Measurements from ENCODE around the gene ITGAD. TPM values are rescaled to one million over a fixed set of nuclear protein-coding genes. Genes with fewer than 3 reads are reported as not detected.
"Not testable (repeated sequence)": the region's sequence is repeated elsewhere in the genome, so short reads cannot be mapped to it uniquely, and the experiment has no call there.

ITGAD gene
- total RNA-seq, 1 experiment from 2014 or later, result not detected

DNA sequence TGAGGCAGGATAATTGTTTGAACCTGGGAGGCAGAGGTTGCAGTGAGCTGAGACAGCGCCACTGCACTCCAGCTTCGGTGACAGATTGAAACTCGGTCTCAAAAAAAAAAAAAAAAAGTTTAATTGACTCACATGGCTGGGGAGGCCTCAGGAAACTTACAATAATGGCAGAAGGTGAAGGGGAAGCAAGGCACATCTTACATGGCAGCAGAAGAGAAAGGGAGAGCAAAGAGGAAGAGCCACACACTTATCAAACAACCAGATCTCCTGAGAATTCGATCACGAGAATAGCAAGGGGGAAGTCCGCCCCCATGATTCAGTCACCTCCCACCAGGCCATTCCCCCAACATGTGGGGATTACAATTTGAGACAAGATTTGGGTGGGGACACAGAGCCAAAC, 52.8 kb downstream of the ITGAD start:
- not testable (repeated sequence) for H3K36me3 ChIP-seq (replicated peaks; ENCODE audit: control insufficient read depth, insufficient read depth, low read length); H3K4me3 ChIP-seq (ENCODE audit: insufficient read depth, low read depth, low read length); DNase-seq; H3K27me3 ChIP-seq (ENCODE audit: control insufficient read depth, insufficient read depth, low read length)

DNA sequence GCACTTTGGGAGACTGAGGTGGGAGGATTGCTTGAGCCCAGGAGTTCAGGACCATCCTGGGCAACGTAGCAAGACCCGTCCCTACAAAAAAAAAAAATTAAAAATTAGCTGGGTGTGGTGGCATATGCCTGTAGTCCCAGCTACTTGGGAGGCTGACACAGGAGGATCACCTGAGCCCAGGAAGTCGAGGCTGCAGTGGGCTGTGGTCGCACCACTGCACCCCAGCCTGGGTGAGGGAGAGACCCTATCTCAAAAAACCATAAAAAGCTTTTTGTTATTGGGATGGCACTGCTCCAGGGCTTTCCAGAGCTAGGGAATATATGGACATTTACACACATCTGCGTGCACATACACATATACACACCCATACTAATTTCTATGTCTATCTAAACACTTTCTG, 58.1 kb downstream of the ITGAD start:
- no peaks in the 10 kb centered on the region for H3K27me3 ChIP-seq (ENCODE audit: control insufficient read depth, insufficient read depth, low read length)
- no peak for DNase-seq
- H3K4me3 ChIP-seq (ENCODE audit: insufficient read depth, low read depth, low read length), result no peak overlapping the region
- no peaks in the 10 kb centered on the region for H3K36me3 ChIP-seq (replicated peaks; ENCODE audit: control insufficient read depth, insufficient read depth, low read length)

DNA sequence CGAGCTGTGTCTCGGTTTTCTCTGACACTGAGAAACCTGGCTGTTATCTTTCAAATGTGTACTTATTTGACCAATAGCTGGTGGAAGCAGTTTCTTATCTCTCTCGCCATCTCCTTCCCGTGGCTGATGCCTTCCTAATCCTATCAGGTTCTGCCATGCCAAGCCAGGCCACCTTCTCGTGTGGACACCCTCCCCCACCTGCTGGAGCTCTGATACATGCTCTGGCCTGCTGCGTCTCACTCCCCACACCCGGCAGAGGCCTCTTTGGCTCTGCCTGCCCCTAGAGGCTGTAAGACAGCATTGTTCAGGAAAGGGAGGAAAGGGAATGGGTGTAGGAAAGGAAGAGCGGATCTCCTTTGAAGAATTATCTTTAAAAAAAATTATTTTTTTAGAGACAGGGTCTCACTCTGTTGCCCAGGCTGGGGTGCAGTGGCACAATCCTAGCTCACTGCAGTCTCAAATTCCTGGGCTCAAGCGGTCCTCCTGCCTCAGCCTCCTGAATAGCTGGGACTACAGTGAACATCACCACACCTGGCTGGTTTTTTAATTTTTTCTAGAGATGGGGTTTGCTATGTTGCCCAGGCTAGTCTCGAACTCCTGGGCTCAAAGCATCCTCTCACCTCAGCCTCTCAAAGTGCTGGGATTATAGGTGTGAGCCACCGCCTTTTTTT, 58.7 kb downstream of the ITGAD start:
- Histone ChIP-seq H3K36me3 (replicated peaks; ENCODE audit: control insufficient read depth, insufficient read depth, low read length) (no peaks in the 10 kb centered on the region), H3K27me3 (ENCODE audit: control insufficient read depth, insufficient read depth, low read length) (no peaks in the 10 kb centered on the region), H3K4me3 (ENCODE audit: insufficient read depth, low read depth, low read length) (no peak overlapping the region)
- peak; percentile 68 for DNase-seq

DNA sequence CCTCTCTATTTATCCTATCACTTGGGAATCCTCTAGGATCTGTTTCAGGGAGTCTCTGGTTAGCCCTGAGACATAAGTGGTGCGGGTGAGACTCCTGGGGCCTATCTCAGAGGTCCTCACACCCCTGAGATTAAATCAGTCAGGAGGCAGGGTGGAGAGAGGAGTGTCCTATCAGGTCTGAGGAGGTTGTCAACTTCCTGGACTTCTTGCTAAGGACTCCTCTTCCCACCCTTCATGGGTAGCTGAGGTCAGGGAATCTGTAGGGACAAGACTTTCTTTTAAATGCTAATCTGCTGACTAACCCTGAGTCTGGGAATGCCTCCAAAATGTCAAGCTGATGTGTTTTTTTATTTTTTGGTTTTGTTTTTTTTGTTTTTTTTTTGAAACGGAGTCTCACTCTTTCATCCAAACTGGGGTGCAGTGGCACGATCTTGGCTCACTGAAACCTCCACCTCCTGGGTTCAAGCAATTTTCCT, 59.5 kb downstream of the ITGAD start:
- H3K27me3 ChIP-seq (ENCODE audit: control insufficient read depth, insufficient read depth, low read length), result no peaks in the 10 kb centered on the region
- H3K36me3 ChIP-seq (replicated peaks; ENCODE audit: control insufficient read depth, insufficient read depth, low read length), result no peaks in the 10 kb centered on the region
- no peak overlapping the region for H3K4me3 ChIP-seq (ENCODE audit: insufficient read depth, low read depth, low read length)
- no peak for DNase-seq

DNA sequence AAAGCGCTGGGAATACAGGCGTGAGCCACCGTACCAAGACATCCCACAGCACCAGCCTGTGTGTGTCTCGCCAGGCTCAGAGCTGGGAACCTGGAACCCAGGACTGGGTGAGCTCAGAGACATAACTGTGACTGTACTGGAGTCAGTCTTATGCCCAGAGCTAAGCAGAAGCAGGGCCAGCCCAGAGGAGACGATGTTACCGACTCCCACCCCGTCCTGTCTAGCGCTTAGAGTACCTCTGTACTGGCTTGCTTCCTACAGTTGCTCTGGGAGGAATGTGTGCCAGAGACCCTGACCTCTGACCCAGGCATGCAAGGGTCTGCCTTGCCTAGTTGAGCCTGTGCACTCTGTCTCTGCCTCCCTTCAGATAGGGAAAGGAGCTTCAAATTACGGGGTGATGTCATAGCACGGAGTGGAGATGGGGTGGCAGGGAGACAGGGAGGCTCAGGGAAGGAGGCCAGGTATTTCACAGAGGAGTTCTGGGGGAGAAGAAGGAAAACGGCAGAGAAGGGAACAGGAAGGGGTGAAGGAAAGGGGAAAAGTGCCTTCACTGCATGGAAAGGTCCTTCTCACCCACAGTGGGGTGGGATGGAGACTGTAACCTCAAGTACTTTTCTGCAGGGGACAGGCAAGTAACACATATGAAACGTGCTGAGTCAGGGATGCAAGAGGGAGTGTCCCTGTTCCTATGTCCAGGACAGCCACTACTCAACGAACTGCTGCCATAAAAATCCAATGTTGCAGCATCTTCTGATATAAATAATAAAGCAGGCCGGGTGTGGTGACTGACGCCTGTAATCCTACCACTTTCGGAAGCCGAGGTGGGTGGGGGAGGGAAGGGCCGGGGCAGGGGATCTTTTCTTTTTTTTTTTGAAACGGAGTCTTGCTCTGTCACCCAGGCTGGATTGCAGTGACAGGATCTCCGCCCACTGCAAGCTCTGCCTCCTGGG, 60.4 kb downstream of the ITGAD start:
- Histone ChIP-seq H3K36me3 (replicated peaks; ENCODE audit: control insufficient read depth, insufficient read depth, low read length) (no peaks in the 10 kb centered on the region), H3K27me3 (ENCODE audit: control insufficient read depth, insufficient read depth, low read length) (no peaks in the 10 kb centered on the region), H3K4me3 (ENCODE audit: insufficient read depth, low read depth, low read length) (no peak overlapping the region)
- DNase-seq, result no peak

DNA sequence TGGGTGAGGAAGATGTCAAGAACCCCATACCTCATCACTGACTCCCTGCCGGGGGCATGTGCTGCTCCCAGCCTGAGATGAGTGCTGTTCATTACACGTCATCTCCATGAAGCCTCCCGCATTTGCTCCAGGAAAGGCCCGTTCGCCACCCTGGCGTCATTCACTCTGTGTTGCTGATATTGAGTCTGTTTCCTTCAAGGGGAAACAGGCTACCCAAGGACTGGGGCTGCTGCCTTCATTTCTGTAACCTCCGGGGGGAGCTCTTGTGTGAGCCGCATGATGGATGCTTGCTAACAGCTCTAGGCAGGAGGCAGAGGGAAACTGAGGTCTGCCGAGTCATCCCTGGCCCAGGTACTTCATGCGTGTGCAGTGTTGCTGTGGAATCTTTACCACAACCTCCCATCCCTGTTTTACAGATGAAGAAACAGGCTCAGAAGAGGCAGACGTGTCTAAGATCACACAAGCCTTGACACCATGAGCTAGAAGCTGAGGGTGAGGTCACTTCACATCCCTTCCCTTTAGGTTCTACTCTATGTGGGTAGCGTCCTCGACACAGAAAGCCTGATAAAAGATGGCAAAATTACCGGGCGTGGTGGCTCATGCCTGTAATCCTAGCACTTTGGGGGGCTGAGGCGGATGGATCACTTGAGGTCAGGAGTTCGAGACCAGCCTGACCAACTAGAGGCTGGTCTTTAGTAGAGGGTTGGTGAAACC, 62.6 kb downstream of the ITGAD start:
- Histone ChIP-seq H3K36me3 (replicated peaks; ENCODE audit: control insufficient read depth, insufficient read depth, low read length) (no peaks in the 10 kb centered on the region), H3K27me3 (ENCODE audit: control insufficient read depth, insufficient read depth, low read length) (no peaks in the 10 kb centered on the region), H3K4me3 (ENCODE audit: insufficient read depth, low read depth, low read length) (no peak overlapping the region)
- no peak for DNase-seq

DNA sequence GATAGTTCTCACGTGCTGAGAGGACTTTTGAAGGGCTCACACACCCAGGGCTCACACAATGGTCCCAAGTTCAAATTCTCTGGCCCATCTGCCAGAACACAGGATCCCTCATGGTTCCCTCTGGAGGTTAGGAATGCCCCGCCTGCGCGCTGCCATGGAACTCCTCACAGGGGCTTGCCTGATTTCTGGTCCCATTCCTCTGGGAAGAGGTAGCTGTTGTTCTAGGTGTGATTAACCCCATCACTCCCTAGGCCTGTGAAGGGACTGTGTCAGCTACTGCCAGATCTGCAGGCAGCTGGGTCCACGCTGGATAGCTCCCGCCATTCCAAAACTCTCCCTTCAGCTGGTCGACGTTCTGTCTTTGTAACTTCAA, 63.8 kb downstream of the ITGAD start:
- Histone ChIP-seq H3K36me3 (replicated peaks; ENCODE audit: control insufficient read depth, insufficient read depth, low read length) (no peaks in the 10 kb centered on the region), H3K27me3 (ENCODE audit: control insufficient read depth, insufficient read depth, low read length) (no peaks in the 10 kb centered on the region), H3K4me3 (ENCODE audit: insufficient read depth, low read depth, low read length) (no peak overlapping the region)
- DNase-seq, result no peak

DNA sequence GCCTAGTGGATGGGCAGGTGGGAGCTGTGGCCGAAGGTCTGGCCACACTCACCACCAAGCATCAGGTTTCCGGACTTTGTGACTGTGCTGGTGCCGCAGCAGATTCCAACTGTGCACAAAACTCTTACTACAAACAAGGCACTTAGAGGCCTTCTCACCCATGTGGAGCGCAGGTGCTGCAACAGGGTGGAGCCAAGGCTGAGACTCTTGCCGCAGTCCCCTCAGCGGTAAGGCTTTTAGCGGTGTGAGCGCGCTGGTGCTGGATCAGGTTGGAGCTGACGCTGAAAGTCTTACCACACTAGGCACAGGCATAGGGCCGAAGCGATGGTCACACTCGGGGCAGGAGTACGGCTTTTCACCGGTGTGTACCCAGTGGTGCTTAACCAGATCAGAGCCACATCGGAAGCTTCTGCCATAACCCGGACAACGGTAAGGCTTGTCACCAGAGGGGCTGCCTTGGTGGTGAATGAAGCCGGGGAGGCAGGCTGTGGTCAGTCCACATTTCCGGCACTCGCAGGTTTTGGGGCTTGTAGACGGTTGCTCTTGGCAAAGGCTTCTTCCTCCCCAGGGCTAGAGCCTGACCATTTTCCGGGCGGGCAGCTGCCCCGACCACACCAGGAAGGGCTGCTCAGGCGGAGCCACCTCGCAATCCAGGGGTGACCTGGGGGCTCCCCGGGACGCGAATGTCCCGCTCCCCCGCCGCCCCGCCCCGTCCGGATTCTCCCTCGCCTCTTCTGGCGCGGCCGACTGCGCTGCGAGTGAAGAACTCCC, 65.1 kb downstream of the ITGAD start:
- peak; percentile 71 for DNase-seq

DNA sequence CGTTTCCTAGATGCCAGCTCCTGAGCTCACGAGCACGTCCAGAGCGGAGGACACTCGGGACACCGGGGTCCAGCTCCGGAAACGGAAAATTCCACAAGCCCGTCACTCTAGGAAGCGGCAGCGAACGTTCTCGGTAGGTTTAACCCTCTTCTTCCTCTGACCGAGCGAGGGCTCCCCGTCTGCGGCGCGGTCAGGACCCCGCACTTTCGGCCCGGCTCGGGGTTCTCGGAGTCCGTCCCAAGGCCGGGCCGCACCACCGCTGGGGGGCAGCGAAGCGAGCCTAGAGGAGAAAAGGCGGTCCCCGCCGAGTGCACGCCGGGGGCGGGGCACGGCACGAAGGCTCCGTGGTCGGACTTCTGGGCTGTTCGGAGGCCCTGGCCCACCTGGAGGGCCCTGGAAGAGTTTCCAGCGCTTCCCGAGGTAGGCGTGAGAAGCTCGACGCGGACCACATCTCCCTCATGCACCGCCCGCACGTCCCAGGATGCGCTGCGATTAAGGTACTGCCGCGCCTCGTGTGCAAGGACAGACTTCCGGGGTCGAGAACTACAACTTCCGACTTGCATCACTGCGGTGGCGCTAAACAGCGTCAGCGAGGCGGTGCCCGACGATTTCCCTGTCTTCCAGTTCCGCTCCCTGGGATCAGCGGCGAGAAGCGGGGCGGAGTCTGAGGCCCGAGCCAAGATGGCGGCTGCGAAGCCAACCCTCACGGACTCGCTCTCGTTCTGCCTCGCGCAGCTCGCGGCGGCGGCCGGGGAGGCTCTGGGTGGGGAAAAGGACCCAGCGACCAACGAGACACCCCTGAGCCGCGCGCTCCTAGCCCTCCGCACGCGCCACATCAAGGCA, 65.9 kb downstream of the ITGAD start, which contains the start of gene ARMC5:
ARMC5 (plus strand) TSS at position 658 of the 843 bp plus-strand sequence; CDS start at position 682, 24 bp downstream.
- peak within 1 kb of the TSS; percentile 83 for H3K4me3 ChIP-seq (ENCODE audit: insufficient read depth, low read depth, low read length)
- H3K36me3 ChIP-seq (replicated peaks; ENCODE audit: control insufficient read depth, insufficient read depth, low read length), result no peaks in the 10 kb centered on the region

More for the DNA sequence above, 65.1 kb downstream of the ITGAD start:
- H3K36me3 ChIP-seq (replicated peaks; ENCODE audit: control insufficient read depth, insufficient read depth, low read length), result no peaks in the 10 kb centered on the region
- peak overlapping the region; percentile 83 for H3K4me3 ChIP-seq (ENCODE audit: insufficient read depth, low read depth, low read length)
- H3K27me3 ChIP-seq (ENCODE audit: control insufficient read depth, insufficient read depth, low read length), result no peaks in the 10 kb centered on the region

DNA sequence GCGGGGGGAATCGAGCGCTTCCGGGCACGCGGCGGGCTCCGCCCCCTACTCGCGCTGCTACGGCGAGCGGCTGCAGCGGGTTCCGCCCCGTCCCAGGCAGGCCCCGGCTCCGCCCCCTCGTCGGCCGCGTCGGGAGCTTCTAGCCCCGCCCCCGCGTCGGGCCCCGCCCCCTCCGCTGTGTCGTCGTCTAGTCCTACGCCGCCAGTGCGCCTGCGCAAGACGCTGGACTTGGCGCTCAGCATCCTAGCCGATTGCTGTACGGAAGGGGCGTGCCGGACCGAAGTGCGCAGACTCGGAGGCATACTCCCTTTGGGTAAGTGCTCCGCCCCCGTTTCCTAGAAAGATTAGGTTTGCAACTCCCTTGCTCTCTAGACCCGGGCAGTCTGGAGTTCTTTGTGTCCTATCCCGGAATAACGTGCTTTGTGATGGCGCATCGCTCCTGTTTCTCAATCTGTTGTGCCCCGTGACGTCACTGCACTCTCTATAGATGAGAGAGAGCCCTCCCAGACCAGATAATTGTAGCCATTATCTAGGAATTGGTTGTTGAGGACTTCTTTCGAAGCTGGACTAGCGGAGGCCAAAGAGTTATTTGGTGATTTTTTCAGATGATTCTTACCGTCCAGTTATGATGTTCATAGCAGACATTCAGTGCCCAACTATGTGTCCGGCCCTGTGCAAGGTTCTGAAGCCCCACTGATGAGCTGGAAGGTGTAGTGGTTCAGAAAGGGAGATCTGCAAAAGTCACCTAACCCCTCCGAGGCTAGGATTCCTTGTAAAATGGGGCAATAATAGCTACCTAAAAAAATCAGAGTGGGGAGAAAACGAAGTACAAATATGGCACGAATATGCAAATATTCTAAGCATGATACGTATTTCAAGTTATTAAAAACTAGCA, 66.8 kb downstream of the ITGAD start:
- peak overlapping the region; percentile 83 for H3K4me3 ChIP-seq (ENCODE audit: insufficient read depth, low read depth, low read length)
- DNase-seq, result peak; percentile 99

More for the DNA sequence above, 65.9 kb downstream of the ITGAD start, which contains the start of gene ARMC5:
- DNase-seq, result peak; percentile 93
- H3K27me3 ChIP-seq (ENCODE audit: control insufficient read depth, insufficient read depth, low read length), result no peaks in the 10 kb centered on the region

DNA sequence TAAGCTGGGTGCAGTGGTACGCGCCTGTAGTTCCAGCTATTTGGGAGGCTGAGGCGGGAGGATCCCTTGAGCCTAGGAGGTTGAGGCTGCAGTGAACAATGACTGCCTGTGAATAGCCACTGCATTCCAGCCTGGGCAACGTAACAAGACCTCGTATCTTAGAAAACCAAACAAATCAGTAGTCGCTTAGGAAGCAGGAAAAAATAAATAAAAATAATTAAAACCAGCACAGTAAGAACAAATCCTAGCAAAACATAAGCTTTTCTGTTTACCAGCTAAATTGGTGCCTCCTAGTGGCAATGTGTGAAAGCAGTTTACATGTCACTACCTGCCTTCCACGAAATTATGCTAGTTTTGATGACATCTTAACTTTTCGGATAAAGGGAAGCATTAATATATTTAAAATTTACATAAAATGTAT, 67.5 kb downstream of the ITGAD start:
- Histone ChIP-seq H3K36me3 (replicated peaks; ENCODE audit: control insufficient read depth, insufficient read depth, low read length) (no peaks in the 10 kb centered on the region; the same call in 1 of the 2 replicates), H3K27me3 (ENCODE audit: control insufficient read depth, insufficient read depth, low read length) (no peaks in the 10 kb centered on the region), H3K4me3 (ENCODE audit: insufficient read depth, low read depth, low read length) (no peak overlapping the region)
- no peak for DNase-seq

More for the DNA sequence above, 66.8 kb downstream of the ITGAD start:
- H3K36me3 ChIP-seq (replicated peaks; ENCODE audit: control insufficient read depth, insufficient read depth, low read length), result no peaks in the 10 kb centered on the region; the same call in 1 of the 2 replicates
- H3K27me3 ChIP-seq (ENCODE audit: control insufficient read depth, insufficient read depth, low read length), result no peaks in the 10 kb centered on the region

DNA sequence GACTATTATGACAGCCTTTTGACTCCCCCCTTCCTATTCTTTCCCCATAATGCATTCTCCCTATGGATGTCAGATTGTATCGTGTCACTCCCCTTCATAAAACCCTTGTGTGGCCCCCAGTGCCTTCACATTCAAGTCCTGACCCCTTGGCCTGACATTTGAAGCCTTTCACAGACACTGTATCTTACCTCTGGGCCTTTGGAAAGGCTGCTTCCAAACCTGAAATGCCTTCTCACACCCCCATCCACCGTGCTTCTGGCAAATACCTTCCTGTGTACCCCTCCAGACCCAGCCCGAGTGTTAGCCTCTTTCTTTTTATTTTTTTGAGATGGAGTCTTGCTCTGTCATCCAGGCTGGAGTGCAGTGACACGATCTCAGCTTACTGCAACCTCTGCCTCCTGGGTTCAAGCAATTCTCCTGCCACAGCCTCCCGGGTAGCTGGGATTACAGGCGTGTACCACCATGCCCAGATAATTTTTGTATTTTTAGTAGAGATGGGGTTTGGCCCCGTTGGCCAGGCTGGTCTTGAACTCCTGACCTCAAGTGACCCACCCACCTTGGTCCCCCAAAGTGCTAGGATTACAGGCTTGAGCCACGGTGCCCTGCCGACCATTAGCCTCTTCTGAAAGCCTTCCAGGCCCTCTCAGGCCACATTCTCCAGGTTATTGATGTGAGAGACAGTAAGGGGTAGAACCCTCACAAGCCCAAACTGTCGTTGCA, 68.2 kb downstream of the ITGAD start:
- no peaks in the 10 kb centered on the region for H3K27me3 ChIP-seq (ENCODE audit: control insufficient read depth, insufficient read depth, low read length)
- DNase-seq, result no peak
- H3K4me3 ChIP-seq (ENCODE audit: insufficient read depth, low read depth, low read length), result no peak overlapping the region
- H3K36me3 ChIP-seq (replicated peaks; ENCODE audit: control insufficient read depth, insufficient read depth, low read length), result no peaks in the 10 kb centered on the region; the same call in 1 of the 2 replicates

Measured in H7 (cell line).